Effector CD8-positive, alpha-beta T cell (primary cell): ENCODE measurements around the gene DRD4.

Experiments used
- DNase-seq: peaks from one replicate; lab custom pipeline; 2025; lab: John Stamatoyannopoulos, UW

DRD4 gene

GRCh38 chr11:621838-622237 lies 15.2 kb upstream of the DRD4 start:
- no peak for DNase-seq

GRCh38 chr11:623349-623869 lies 13.7 kb upstream of the DRD4 start:
- no peak for DNase-seq

GRCh38 chr11:623999-624704 lies 12.9 kb upstream of the DRD4 start:
- DNase-seq: no peak

GRCh38 chr11:624705-625635 lies 12.1 kb upstream of the DRD4 start, which contains the start of gene CDHR5:
Gene CDHR5 (minus strand): TSS chr11:624955. CDS start chr11:624902, 53 bp downstream.
- no peak for DNase-seq

GRCh38 chr11:625636-626268 lies 11.3 kb upstream of the DRD4 start:
- DNase-seq: no peak

GRCh38 chr11:626475-627307 lies 10.4 kb upstream of the DRD4 start, which contains the start of gene SCT:
Gene SCT (minus strand): TSS chr11:627181. CDS start chr11:627143, 38 bp downstream.
- DNase-seq: no peak

GRCh38 chr11:627308-627576 lies 9.8 kb upstream of the DRD4 start:
- no peak for DNase-seq

GRCh38 chr11:628056-628455 lies 9.0 kb upstream of the DRD4 start:
- no peak for DNase-seq

GRCh38 chr11:629237-629583 lies 7.9 kb upstream of the DRD4 start:
- DNase-seq: no peak

- no peak for DNase-seq
Measured at GRCh38 chr11:630871-631270, 6.2 kb upstream of the DRD4 start.

- no peak for DNase-seq
Measured at GRCh38 chr11:635945-636510, 1.0 kb upstream of the DRD4 start.

- DNase-seq: no peak
Measured at GRCh38 chr11:637333-637592, 194 bp downstream of the DRD4 start.

GRCh38 chr11:637593-638521 lies 788 bp downstream of the DRD4 start:
- DNase-seq: no peak

GRCh38 chr11:638631-639331 lies 1.7 kb downstream of the DRD4 start:
- no peak for DNase-seq

GRCh38 chr11:639332-639955 lies 2.4 kb downstream of the DRD4 start:
- DNase-seq: no peak

GRCh38 chr11:640021-640706 lies 3.1 kb downstream of the DRD4 start:
- no peak for DNase-seq

GRCh38 chr11:641806-642370 lies 4.8 kb downstream of the DRD4 start:
- DNase-seq: no peak

- no peak for DNase-seq
Measured at GRCh38 chr11:643366-643765, 6.3 kb downstream of the DRD4 start.
